ENCODE results near the gene TMEM190. TPM values are rescaled to one million over a fixed set of nuclear protein-coding genes. Genes with fewer than 3 reads are reported as not detected.
A peak's percentile ranks its signal among the peaks of the same experiment; 100 is the strongest.

The TMEM190 gene
- total and polyA plus RNA-seq, 2 donors (not counting 1 experiment from before 2014, with no cell fraction given), result not detected

DNA sequence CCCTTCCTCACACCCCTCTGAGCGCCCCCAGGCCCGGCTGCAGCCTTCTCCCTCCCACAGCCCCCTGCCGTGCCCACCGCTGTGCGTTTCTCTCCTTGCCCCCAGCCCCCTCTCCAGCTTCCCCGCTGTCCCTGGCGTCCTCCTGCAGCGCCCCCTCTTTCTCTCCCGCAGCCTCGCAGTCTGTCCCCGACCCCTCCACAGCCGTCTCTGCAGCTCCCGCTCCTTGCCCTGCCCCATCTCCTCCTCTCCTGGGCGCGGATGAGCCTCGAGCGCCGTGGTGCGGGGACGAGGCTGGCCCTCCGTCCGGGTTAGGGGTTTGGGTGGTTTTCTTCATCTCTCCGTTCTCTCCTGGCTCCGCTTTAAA is 35.9 kb upstream of the TMEM190 start:
- Histone ChIP-seq H3K36me3 (replicated peaks in 1 of 2; ENCODE audit: control extremely low read depth in 1 of 2, control insufficient read depth in 1 of 2, extremely low read depth in 1 of 2, insufficient read depth in 2 of 2, low read length in 1 of 2) (peaks cover 0 to 10% of the 10 kb centered on the region in 2 experiments), H3K79me2 (ENCODE audit: control insufficient read depth, insufficient read depth, low read length) (peaks cover 17% of the 10 kb centered on the region), H3K9me3 (ENCODE audit: control extremely low read depth in 1 of 3, control insufficient read depth in 2 of 3, insufficient read depth in 1 of 3, low read length in 2 of 3) (peaks cover 0 to 7% (median 0%) of the 10 kb centered on the region in 3 donors), H4K20me1 (ENCODE audit: control insufficient read depth, insufficient read depth, low read length, poor library complexity, severe bottlenecking) (no peaks in the 10 kb centered on the region), H3K9ac (ENCODE audit: low read length) (peak overlapping the region; percentile 74), H3K4me2 (replicated peaks; ENCODE audit: low read depth, low read length, poor library complexity, severe bottlenecking) (peak overlapping the region; percentile 99), H3K4me3 (ENCODE audit: control extremely low read depth in 1 of 5, extremely low read depth in 1 of 5, insufficient read depth in 1 of 5, low read depth in 2 of 5, low read length in 4 of 5) (peak overlapping the region in 4 of 5 experiments; percentile 15 to 81 (median 59)), H2AFZ (ENCODE audit: insufficient read depth, low read depth, low read length, poor library complexity, severe bottlenecking) (peak overlapping the region; percentile 38), H3K27me3 (replicated peaks in 1 of 4; ENCODE audit: control extremely low read depth in 1 of 4, control insufficient read depth in 3 of 4, insufficient read depth in 4 of 4, low read length in 3 of 4) (peaks cover 0 to 23% (median 9%) of the 10 kb centered on the region in 4 experiments), H3K4me1 (ENCODE audit: control insufficient read depth in 2 of 2, insufficient read depth in 2 of 2, low read length in 2 of 2) (peaks cover 16 to 28% of the 10 kb centered on the region in 2 donors), H3K27ac (ENCODE audit: low read length in 2 of 2) (no peak overlapping the region)
- Mint-ChIP-seq H3K9me3 (ENCODE audit: insufficient read depth) (no peaks in the 10 kb centered on the region), H3K27me3 (peaks cover 16% of the 10 kb centered on the region), H3K4me1 (peaks cover 20% of the 10 kb centered on the region), H3K27ac (no peak overlapping the region), H3K4me3 (peak overlapping the region; percentile 84)
- POLR2A ChIA-PET, result interaction anchor here (0.7 kb wide), 1 partner anchor 254 kb away, joined by 8 read pairs; no protein-coding TSS in a partner anchor
- CTCF ChIA-PET, result no interaction called here
- no peak for TF ChIP-seq EZH2 (IDR thresholded peaks at IDR 0.05; ENCODE audit: borderline replicate concordance, insufficient read depth, low read depth, low read length, poor library complexity, severe bottlenecking)
- TF ChIP-seq, protein P1, sequence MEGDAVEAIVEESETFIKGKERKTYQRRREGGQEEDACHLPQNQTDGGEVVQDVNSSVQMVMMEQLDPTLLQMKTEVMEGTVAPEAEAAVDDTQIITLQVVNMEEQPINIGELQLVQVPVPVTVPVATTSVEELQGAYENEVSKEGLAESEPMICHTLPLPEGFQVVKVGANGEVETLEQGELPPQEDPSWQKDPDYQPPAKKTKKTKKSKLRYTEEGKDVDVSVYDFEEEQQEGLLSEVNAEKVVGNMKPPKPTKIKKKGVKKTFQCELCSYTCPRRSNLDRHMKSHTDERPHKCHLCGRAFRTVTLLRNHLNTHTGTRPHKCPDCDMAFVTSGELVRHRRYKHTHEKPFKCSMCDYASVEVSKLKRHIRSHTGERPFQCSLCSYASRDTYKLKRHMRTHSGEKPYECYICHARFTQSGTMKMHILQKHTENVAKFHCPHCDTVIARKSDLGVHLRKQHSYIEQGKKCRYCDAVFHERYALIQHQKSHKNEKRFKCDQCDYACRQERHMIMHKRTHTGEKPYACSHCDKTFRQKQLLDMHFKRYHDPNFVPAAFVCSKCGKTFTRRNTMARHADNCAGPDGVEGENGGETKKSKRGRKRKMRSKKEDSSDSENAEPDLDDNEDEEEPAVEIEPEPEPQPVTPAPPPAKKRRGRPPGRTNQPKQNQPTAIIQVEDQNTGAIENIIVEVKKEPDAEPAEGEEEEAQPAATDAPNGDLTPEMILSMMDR (IDR thresholded peaks at IDR 0.05), result no peak
- DNase-seq, result no peak
- WGBS (ENCODE audit: insufficient coverage), result 2% methylated on average over 17 of the region's 24 CpGs
- no peak for ATAC-seq (ENCODE audit: low read depth)
- intact Hi-C loops (cut with micrococcal nuclease), result no loop called here

DNA sequence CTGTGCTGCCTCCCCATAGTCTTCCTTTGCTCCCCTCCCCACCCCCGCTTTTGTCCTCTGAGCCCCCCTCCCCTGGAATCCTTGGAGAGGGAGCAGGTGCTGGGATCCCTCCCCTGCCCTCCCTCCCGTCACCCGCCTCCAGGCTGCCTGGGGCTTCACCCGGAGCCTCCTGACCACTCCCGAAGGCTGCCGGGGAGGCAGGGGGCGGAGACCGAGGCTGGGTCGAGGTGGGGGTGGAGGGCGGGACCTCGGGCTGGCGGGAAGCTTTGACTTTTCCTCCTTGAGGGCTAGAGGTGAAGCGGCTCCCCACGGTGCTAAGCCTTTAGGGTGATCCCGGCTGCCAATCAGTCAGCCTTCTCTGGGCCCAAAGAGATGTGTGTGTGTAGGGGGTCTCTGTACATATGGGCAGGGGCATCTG is 35.4 kb upstream of the TMEM190 start:
- peaks cover 17% of the 10 kb centered on the region for H3K79me2 ChIP-seq (ENCODE audit: control insufficient read depth, insufficient read depth, low read length)
- peaks cover 0 to 7% (median 0%) of the 10 kb centered on the region in 3 donors for H3K9me3 ChIP-seq (ENCODE audit: control extremely low read depth in 1 of 3, control insufficient read depth in 2 of 3, insufficient read depth in 1 of 3, low read length in 2 of 3)
- H3K4me1 Mint-ChIP-seq, result peaks cover 20% of the 10 kb centered on the region
- peaks cover 12% of the 10 kb centered on the region for H3K27me3 Mint-ChIP-seq
- TF ChIP-seq, protein P1 (IDR thresholded peaks at IDR 0.05), result no peak
- TF ChIP-seq EZH2 (IDR thresholded peaks at IDR 0.05; ENCODE audit: borderline replicate concordance, insufficient read depth, low read depth, low read length, poor library complexity, severe bottlenecking), result no peak
- no peaks in the 10 kb centered on the region for H3K9me3 Mint-ChIP-seq (ENCODE audit: insufficient read depth)
- ChIA-PET POLR2A (interaction anchor here (0.7 kb wide), 1 partner anchor 254 kb away, joined by 8 read pairs; no protein-coding TSS in a partner anchor), CTCF (no interaction called here)
- H3K4me1 ChIP-seq (ENCODE audit: control insufficient read depth in 2 of 2, insufficient read depth in 2 of 2, low read length in 2 of 2), result peaks cover 16 to 28% of the 10 kb centered on the region in 2 donors
- peaks cover 0 to 23% (median 9%) of the 10 kb centered on the region in 4 experiments for H3K27me3 ChIP-seq (replicated peaks in 1 of 4; ENCODE audit: control extremely low read depth in 1 of 4, control insufficient read depth in 3 of 4, insufficient read depth in 4 of 4, low read length in 3 of 4)
- no peak overlapping the region for H3K27ac Mint-ChIP-seq
- intact Hi-C loops (cut with micrococcal nuclease), result no loop called here
- H3K4me2 ChIP-seq (replicated peaks; ENCODE audit: low read depth, low read length, poor library complexity, severe bottlenecking), result peak overlapping the region; percentile 99
- no peak overlapping the region for H3K27ac ChIP-seq (ENCODE audit: low read length in 2 of 2)
- H3K36me3 ChIP-seq (replicated peaks in 1 of 2; ENCODE audit: control extremely low read depth in 1 of 2, control insufficient read depth in 1 of 2, extremely low read depth in 1 of 2, insufficient read depth in 2 of 2, low read length in 1 of 2), result peaks cover 0 to 10% of the 10 kb centered on the region in 2 experiments
- H3K4me3 ChIP-seq (ENCODE audit: control extremely low read depth in 1 of 5, extremely low read depth in 1 of 5, insufficient read depth in 1 of 5, low read depth in 2 of 5, low read length in 4 of 5), result peak overlapping the region in 3 of 5 experiments; percentile 15 to 81 (median 59)
- H4K20me1 ChIP-seq (ENCODE audit: control insufficient read depth, insufficient read depth, low read length, poor library complexity, severe bottlenecking), result no peaks in the 10 kb centered on the region
- ATAC-seq (ENCODE audit: low read depth), result no peak
- H3K4me3 Mint-ChIP-seq, result peak overlapping the region; percentile 84
- WGBS (ENCODE audit: insufficient coverage), result 1% methylated on average over 8 of the region's 15 CpGs
- H2AFZ ChIP-seq (ENCODE audit: insufficient read depth, low read depth, low read length, poor library complexity, severe bottlenecking), result peak overlapping the region; percentile 38
- no peak for DNase-seq
- H3K9ac ChIP-seq (ENCODE audit: low read length), result peak overlapping the region; percentile 74

Measured in B cell (primary cell).